Erythroblast (primary cell): ENCODE data around the gene TAF3.

Experiments used
- GATA1 ChIP-seq: IDR thresholded peaks from 2 replicates; pipeline ENCODE4 v1.6.1; 2011; ENCODE audit warnings: low read depth, mild to moderate bottlenecking, control low read depth, low read length, moderate library complexity
- POLR2A ChIP-seq: IDR thresholded peaks from 2 replicates; pipeline ENCODE4 v1.6.1; 2011; ENCODE audit warnings: mild to moderate bottlenecking, low read length

GRCh38 chr10:8057636-8058273 is 239.4 kb downstream of the TAF3 start:
- no peak for TF ChIP-seq POLR2A
- no peak for TF ChIP-seq GATA1
